GM12872 (cell line): Measurements from ENCODE around the gene TP63.

ENCODE experiments used
- TF ChIP-seq, protein P1 (sequence below): IDR thresholded peaks from 3 replicates; pipeline ENCODE4 v1.5.1; 2011; ENCODE audit warnings: low read depth, mild to moderate bottlenecking, low read length, moderate library complexity; ENCODE audit not compliant: insufficient read depth

Gene TP63

DNA sequence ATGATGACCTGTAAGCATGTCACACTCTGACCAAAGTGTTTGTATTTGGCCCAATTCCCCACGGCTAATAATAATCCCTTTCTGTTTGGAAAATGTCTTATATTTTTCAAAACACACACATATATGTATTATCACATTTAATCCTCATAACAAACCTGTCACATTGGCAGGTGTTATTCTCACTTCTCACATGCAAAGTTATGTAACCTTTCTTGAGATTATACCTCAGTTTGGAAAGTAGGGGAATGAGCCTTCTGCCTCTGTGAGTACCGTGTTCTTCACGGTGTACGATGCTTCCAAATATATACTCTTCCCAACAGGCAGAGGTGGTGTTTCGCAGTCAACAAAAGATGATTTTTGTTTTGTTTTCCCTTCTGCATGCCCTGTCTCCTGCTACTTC lies 205.6 kb downstream of the TP63 start:
- TF ChIP-seq, protein P1, sequence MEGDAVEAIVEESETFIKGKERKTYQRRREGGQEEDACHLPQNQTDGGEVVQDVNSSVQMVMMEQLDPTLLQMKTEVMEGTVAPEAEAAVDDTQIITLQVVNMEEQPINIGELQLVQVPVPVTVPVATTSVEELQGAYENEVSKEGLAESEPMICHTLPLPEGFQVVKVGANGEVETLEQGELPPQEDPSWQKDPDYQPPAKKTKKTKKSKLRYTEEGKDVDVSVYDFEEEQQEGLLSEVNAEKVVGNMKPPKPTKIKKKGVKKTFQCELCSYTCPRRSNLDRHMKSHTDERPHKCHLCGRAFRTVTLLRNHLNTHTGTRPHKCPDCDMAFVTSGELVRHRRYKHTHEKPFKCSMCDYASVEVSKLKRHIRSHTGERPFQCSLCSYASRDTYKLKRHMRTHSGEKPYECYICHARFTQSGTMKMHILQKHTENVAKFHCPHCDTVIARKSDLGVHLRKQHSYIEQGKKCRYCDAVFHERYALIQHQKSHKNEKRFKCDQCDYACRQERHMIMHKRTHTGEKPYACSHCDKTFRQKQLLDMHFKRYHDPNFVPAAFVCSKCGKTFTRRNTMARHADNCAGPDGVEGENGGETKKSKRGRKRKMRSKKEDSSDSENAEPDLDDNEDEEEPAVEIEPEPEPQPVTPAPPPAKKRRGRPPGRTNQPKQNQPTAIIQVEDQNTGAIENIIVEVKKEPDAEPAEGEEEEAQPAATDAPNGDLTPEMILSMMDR: no peak

DNA sequence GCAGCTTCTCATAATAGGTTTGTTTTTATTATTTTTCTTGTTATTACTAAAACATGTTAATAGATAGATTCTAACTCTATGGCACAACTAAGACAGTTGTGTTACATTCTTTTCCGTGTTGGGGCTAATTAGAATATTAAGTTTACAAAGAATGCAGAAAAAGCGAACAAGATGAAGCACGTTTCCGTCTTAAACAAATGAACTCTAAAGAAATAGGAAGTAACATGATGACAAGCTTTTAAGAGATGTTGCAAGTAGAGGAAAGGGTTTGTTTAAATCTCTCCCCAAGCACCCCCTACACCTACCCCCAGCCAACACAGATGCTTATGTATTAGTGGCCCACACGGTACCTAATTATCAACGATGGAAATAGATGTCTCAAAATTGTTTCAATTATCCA lies 207.1 kb downstream of the TP63 start:
- TF ChIP-seq, protein P1: no peak

DNA sequence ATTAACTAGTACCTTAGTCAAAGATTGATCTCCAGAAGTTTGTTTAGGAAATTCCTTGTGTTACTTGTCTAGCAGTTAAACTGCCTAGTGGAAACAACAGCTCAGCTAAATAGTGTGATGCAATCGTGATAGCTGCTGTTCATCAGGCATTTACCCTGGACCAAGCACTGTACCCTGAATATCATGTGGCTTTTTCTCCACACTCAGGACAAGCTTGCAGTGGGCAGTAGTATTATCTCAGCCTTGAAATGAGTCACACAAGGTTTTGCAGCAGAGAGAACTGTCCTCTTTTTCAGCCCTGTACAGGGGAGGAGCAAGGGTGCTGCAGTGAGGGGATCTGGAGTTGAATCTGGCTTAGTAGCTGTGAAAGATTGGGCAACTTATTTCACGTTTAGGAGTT lies 208.4 kb downstream of the TP63 start:
- TF ChIP-seq, protein P1: no peak

DNA sequence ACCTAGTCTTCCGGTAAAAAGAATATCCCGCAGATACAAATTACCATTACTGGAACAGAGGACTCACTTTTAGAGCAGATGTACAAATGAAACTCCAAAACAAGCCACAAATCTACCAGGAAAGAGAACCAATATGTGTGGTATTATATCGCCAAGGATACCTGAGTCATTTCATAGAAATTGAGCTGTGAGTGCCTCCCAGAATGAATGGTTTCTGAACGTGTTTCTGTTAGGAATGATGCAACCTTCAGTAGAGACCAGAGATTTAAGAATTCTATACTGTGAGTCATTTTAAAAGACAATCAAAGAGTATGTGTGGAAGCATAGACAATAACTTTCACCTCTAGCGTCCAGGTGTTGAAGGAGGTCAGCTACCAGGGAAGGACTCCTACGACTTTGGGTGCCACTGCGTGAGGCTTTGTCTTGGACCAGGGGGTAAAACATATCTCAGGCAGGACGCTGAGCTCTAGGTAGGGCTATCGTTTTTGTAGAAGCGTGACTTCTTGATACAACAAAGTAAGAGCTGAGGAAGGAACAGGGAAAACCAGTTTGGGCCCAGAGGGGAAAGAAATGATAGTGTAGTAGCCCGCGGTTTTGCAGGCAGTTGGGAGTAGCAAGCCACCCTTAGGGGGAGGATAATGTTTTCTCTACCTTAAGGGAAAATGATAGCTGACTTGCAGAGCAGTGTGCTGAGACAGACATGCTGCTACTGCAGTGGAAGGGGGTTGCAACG lies 210.4 kb downstream of the TP63 start:
- TF ChIP-seq, protein P1: no peak

DNA sequence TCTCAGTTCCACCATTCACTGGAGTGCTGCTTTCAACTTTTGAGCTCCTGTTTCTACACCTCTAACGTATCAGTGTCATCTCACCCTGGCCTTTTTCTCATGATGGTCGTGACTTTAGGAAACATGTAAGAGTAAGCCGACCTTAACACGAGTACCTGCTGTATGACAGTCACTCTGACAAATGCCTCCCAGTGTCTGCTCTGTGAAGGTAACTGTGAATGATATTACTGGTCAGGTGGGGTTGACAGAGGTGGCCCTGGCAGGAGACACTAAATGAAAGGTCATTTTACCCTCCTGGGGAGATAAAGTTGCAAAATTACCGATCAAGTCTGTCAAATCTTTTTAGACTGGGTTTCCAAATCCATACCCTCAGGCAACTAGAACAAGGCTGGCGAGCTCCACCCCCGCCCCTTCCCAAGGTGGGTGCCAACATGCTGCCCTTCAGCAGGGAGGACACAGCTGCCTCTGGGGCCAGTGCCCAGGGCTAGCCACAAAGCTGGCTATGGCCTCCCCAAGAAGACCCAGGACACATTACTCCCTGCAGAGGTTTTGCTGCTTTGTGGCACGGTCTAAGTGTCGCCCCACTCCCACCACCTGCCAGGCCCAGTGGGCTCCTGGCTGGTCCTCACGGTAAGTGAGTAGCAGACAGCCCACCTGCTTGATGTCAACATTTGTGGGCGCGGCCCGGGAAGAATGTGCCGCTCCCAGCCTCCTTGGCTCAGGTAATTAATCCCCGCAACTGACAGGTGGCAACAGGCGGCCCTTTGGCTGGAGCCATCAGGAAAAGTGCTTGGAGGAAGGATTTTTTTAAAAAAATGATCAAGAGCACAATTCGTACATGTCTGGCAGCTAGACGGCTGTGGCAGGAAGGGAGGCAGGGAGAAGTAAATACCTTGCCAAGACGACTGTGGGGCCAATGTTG lies 211.8 kb downstream of the TP63 start:
- TF ChIP-seq, protein P1: no peak

DNA sequence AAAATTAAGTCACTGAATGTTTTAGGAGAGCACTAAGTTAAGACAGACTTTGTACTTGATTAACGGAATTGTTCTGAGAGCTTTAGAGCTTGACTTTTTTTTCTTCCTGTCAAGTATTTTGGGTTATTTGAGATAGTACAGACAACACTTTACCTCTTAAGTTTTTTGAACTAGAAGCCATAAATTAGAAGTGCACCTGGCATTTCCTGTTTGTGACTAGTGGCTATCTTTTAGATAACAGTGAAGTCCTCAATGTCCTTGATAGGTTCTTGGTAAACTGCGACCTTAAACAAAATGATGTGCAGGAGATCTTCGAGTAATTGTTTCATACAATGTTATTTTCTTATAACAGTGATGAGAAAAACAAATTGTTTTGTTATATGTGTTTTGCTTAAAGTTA lies 213.9 kb downstream of the TP63 start:
- TF ChIP-seq, protein P1: no peak

DNA sequence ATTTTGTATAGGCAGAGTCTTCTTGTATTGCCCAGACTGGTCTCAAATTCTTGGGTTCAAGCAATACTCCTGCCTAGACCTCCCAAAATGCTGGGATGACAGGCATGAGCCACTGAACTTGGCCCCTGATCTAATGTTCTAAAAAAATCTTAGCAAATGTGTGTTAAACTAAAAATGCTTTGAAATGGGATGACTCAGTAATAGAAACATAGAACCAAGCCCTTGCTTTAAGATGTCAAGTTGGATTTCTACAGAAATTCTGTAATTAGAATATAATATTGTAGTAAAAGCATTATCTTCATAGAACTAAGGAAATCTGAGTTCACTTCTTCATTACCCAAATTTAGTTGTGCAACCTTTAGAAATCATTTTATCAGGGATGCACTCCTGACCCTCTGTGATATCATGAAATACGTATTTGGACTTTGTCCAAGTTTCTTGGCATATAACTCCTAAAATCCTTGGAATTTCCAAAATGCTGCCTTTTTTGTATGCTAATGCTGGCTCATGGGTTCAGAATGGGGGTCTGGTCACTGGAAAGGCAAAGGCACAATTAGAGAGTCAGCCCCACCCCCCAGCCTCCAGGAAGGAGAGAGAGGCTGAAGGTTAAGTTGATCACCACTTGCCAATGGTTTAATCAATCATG lies 217.3 kb downstream of the TP63 start:
- TF ChIP-seq, protein P1: no peak
